ENCODE results near the gene TRIM15.
"Not testable (repeated sequence)": the region's sequence is repeated elsewhere in the genome, so short reads cannot be mapped to it uniquely, and the experiment has no call there.

TRIM15 gene

DNA sequence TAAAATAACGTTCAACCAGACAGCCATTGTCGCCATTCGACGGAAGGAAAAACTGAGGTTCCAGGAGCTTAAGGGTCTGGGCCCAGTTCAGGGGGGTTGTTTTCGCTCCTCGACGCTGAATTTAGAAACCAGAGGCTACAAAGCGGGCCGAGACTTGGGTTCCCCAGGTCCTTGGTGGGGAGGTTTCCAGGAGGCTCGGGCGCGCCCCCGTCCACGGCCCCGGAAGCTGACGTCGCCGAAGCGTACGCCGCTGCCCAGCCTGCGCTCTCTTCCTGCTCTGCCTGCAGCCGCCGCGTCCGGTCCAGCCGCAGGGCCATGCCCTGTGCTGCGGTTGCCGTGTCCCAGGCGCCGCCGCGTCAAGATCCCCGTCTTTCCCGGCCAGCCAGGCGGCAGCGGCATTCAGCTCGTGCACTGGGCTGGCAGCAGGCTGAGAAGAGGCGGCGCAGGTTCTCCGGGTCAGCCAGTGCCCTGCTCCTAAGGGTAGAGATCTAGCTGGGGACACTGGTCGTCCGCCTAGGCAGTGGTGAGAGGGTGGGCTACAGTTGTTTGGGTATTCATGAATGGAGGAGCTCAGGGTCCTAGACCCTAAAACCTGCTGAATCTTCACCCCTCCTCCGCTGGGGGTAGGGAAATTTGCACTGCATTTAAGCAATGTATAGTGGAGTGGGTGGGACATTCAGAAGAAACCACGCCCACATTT, 50.8 kb downstream of the TRIM15 start:
- TF ChIP-seq, protein P1, sequence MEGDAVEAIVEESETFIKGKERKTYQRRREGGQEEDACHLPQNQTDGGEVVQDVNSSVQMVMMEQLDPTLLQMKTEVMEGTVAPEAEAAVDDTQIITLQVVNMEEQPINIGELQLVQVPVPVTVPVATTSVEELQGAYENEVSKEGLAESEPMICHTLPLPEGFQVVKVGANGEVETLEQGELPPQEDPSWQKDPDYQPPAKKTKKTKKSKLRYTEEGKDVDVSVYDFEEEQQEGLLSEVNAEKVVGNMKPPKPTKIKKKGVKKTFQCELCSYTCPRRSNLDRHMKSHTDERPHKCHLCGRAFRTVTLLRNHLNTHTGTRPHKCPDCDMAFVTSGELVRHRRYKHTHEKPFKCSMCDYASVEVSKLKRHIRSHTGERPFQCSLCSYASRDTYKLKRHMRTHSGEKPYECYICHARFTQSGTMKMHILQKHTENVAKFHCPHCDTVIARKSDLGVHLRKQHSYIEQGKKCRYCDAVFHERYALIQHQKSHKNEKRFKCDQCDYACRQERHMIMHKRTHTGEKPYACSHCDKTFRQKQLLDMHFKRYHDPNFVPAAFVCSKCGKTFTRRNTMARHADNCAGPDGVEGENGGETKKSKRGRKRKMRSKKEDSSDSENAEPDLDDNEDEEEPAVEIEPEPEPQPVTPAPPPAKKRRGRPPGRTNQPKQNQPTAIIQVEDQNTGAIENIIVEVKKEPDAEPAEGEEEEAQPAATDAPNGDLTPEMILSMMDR (IDR thresholded peaks at IDR 0.05; ENCODE audit: low read depth, low read length): no peak
- peak overlapping the region; percentile 94 for H3K4me3 ChIP-seq (replicated peaks in 1 of 2; ENCODE audit: low read depth in 2 of 2, low read length in 2 of 2)
- peak; percentile 75 to 82 for DNase-seq (ENCODE audit: low read depth in 2 of 2)

DNA sequence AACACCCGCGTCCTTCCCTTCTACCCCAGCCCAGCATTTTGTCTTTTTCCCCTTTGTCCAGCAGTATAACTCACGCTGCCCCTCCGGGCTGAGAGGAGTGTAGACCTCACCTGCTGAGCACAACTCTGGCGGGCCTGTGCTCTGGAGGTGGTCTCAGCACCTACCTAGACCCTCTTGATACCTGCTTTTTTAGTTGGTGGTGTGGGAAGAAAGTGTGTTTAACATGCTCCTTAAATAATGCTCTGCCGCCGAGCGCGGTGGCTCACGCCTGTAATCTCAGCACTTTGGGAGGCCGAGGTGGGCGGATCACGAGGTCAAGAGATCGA, 51.3 kb downstream of the TRIM15 start:
- peak overlapping the region; percentile 94 for H3K4me3 ChIP-seq (replicated peaks in 1 of 2; ENCODE audit: low read depth in 2 of 2, low read length in 2 of 2)
- TF ChIP-seq, protein P1 (IDR thresholded peaks at IDR 0.05; ENCODE audit: low read depth, low read length): no peak
- no peak for DNase-seq (ENCODE audit: low read depth in 2 of 2)

DNA sequence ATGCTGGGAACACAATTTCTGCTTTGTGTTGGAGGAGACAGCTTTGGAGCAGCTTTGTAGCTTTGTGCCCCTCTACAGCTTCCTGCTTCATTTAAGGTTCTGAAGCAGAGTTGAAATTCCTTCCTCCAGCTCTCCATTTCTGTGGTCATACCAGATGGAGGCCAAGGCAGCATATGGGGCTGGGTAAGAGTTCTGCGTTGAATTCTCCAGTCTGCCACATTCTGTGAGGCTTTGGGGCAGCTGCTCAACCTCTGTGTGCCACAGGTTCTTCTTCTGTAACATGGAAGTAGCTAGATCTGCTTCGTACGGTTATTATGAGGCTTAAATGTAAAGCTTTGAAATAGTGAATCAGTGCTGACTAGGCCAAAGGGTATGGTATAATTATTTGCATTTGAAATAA, 52.8 kb downstream of the TRIM15 start:
- DNase-seq (ENCODE audit: low read depth in 2 of 2): no peak
- TF ChIP-seq, protein P1 (IDR thresholded peaks at IDR 0.05; ENCODE audit: low read depth, low read length): no peak
- H3K4me3 ChIP-seq (replicated peaks in 1 of 2; ENCODE audit: low read depth in 2 of 2, low read length in 2 of 2): no peak overlapping the region

DNA sequence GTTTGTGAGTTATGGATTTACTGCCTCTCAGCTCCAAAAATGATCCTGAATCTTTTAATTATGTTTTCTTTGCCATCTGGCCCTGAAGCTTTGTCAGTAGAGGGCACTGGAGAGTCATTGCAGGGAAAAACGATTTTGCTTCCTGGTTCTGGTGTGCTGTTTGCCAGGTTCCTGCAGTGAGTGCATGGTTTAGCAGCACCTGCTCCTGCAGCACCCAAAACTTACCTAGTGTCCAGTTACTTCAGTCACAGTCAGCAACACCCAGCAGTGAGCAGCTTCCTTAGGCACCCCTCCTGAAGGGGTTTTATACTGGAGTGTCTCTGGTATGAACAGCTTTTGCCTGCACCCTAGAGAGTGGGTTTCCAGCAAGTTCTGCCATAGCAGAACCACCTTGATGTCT, 55.9 kb downstream of the TRIM15 start:
- H3K4me3 ChIP-seq (replicated peaks in 1 of 2; ENCODE audit: low read depth in 2 of 2, low read length in 2 of 2): no peak overlapping the region
- TF ChIP-seq, protein P1 (IDR thresholded peaks at IDR 0.05; ENCODE audit: low read depth, low read length): peak; percentile 93
- peak; percentile 68 for DNase-seq (ENCODE audit: low read depth in 2 of 2)

DNA sequence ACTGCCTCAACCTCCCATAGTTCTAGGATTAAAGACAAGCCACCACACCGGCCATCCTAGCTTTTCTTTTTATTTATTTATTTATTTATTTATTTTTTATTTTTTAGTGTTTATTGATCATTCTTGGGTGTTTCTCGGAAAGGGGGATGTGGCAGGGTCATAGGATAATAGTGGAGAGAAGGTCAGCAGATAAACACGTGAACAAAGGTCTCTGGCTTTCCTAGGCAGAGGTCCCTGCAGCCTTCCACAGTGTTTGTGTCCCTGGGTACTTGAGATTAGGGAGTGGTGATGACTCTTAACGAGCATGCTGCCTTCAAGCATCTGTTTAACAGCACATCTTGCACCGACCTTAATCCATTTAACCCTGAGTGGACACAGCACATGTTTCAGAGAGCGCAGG, 58.0 kb downstream of the TRIM15 start:
- not testable (repeated sequence) for DNase-seq (ENCODE audit: low read depth in 2 of 2); H3K4me3 ChIP-seq (replicated peaks in 1 of 2; ENCODE audit: low read depth in 2 of 2, low read length in 2 of 2)

DNA sequence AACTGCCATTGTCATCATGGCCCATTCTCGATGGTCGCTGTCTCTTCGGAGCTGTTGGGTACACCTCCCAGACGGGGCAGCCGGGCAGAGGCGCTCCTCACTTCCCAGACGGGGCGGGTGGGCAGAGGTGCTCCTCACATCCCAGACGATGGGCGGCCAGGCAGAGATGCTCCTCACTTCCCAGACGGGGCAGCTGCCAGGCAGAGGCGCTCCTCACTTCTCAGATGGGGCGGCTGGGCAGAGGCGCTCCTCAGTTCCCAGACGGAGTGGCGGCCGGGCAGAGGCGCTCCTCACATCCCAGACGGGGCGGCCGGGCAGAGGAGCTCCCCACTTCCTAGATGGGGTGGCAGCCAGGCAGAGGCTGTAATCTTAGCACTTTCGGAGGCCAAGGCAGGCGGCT, 58.6 kb downstream of the TRIM15 start:
- not testable (repeated sequence) for H3K4me3 ChIP-seq (replicated peaks in 1 of 2; ENCODE audit: low read depth in 2 of 2, low read length in 2 of 2); DNase-seq (ENCODE audit: low read depth in 2 of 2)

All from cardiac fibroblast (primary cell).